Measurements from ENCODE around the gene ADARB1. TPM values are rescaled to one million over a fixed set of nuclear protein-coding genes. Genes with fewer than 3 reads are reported as not detected.

ADARB1 gene
- total RNA-seq, 2 donors from 2014 or later = 72.4 to 85.6 TPM

DNA sequence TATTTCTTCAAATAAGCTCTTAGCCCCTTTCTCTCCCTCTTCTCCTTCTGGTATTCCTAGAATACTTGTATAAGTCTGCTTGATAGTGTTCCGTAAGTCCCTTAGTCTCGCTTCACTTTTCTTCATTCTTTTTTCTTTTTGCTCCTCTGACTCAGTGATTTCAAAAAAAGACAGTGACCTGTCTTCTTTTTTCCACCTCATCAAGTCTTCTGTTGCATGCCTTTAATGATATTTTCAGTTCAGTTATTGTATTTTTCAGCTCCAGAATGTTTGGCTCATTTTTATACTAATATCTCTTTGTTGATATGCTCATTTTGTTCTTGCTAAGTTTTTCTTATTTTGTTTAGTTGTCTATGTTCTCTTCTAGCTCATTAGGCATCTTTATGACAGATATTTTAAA lies 115.6 kb downstream of the ADARB1 start:
- DNase-seq (ENCODE audit: low spot score) = no peak
- intact Hi-C loops (cut with DNase I) = no loop called here

DNA sequence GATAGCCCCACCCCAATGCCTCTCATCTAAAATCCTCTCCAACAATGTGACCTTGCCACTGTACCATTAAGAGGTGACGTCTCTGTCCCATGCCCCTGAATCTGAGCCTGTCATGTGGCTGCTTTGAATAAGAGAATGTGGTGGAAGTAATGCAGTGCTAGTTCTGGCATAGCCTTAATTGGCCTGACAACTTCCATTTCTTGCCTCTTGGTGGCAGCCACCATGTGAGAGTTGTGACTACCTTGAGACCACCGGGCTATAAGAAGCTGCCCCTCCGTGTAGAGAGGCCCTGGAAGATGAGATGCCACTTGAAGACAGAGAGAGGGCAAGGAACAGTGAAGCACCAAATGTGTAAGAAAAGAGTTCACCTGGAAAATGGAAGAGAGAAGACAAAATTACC lies 118.0 kb downstream of the ADARB1 start:
- no peak for DNase-seq (ENCODE audit: low spot score)
- intact Hi-C loops (cut with DNase I) = no loop called here

GRCh38 chr21:45196620-45197019 lies 122.2 kb downstream of the ADARB1 start:
- DNase-seq (ENCODE audit: low spot score) = no peak
- intact Hi-C loops (cut with DNase I) = no loop called here

DNA sequence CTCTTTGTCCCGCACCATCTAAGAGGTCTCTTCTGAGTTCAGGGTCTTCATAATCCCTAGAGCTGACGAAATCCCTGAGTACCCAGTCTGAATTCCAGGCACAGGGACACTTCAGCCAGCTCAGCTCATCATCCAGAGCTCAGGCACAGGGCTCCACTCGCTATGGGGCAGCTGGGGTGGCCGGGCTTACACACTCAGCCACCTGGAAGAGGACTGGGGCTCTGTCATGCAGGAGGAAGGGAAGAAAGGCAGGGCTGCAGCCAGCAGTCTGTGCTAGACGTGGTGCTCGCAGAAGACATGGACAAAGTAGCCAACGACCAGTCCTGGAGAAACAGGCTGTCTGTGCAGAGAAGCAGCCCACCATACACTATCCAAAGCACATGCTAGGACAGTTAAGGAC lies 124.8 kb downstream of the ADARB1 start:
- intact Hi-C loops (cut with DNase I) = no loop called here
- no peak for DNase-seq (ENCODE audit: low spot score)

GRCh38 chr21:45200031-45200430 lies 125.7 kb downstream of the ADARB1 start:
- no peak for DNase-seq (ENCODE audit: low spot score)
- intact Hi-C loops (cut with DNase I) = loop anchor here in 1 of 2 donors (10.0 kb wide), 1 partner anchor 55 kb away; no protein-coding TSS in a partner anchor

- DNase-seq (ENCODE audit: low spot score) = no peak
- intact Hi-C loops (cut with DNase I) = loop anchor here in 1 of 2 donors (10.0 kb wide), 1 partner anchor 56 kb away; no protein-coding TSS in a partner anchor
Measured at GRCh38 chr21:45200581-45201296, 126.4 kb downstream of the ADARB1 start.

DNA sequence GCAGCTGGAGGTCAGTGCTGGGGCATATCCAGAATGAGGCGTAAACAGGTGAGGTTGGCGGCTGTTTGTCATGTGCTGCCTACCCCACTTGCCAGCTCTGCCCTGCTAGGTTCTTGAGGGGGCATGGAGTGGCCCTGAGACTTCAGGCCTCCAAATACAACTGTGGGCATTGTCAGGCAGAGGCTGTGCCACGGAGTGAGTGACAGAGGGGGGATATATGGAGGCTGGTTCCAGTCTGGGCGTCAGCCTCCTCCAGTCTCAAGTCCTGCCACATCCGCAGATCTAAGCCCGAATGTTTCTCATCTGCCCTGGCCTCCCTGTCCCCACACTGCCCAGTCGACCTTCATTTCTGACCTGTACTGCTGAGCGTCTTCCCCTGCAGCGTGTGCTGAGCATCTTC lies 128.0 kb downstream of the ADARB1 start:
- DNase-seq (ENCODE audit: low spot score) = no peak
- intact Hi-C loops (cut with DNase I) = loop anchor here in 1 of 2 donors (10.0 kb wide), 1 partner anchor 58 kb away; no protein-coding TSS in a partner anchor

GRCh38 chr21:45202889-45203288 lies 128.5 kb downstream of the ADARB1 start:
- DNase-seq (ENCODE audit: low spot score) = no peak
- intact Hi-C loops (cut with DNase I) = loop anchor here in 1 of 2 donors (10.0 kb wide), 1 partner anchor 58 kb away; no protein-coding TSS in a partner anchor

GRCh38 chr21:45203983-45204382 lies 129.6 kb downstream of the ADARB1 start:
- DNase-seq (ENCODE audit: low spot score) = no peak
- intact Hi-C loops (cut with DNase I) = loop anchor here in 1 of 2 donors (10.0 kb wide), 1 partner anchor 59 kb away; no protein-coding TSS in a partner anchor

- intact Hi-C loops (cut with DNase I) = loop anchor here in 1 of 2 donors (10.0 kb wide), 1 partner anchor 60 kb away; no protein-coding TSS in a partner anchor
- no peak for DNase-seq (ENCODE audit: low spot score)
Measured at GRCh38 chr21:45204395-45204794, 130.0 kb downstream of the ADARB1 start.

DNA sequence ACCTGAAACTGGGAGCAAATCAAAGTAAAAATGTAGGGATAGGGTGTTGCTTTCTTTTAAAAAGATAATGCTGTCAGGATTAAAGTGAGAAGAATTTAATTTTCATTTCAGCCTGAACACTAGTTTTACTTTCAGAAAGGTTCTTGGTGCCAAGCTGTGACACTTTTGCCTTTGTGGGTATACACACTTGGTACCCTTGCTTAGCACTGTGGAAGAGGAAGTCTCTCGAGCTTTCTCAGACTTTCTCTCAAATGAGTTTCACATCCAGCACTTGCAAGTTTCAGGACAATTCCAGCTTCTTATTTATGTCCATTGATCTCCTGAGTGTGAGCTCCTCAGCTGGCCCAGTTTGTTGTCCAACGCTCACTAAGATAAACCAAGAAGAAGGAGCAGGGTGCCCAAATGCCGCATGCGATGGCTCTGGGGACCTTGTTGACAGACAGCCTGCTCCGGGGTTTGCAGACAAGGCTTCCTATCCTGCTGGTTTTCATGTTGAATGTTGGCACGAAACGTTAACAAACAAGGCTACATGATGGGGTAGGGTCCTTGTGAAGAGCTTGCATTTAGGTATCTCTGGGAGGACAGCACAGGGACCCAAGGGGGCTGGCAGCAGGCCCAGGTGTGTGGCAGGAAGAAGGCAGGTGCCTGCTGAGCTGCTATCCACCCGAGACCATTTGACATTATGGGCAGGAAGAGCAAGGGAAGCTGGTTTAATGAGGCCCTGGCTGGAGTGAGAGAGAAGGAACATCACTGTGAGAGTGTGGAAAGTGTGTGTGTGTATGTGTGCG lies 133.7 kb downstream of the ADARB1 start:
- no peak for DNase-seq (ENCODE audit: low spot score)
- intact Hi-C loops (cut with DNase I) = loop anchor here in 1 of 2 donors (10.0 kb wide), 1 partner anchor 63 kb away; no protein-coding TSS in a partner anchor

DNA sequence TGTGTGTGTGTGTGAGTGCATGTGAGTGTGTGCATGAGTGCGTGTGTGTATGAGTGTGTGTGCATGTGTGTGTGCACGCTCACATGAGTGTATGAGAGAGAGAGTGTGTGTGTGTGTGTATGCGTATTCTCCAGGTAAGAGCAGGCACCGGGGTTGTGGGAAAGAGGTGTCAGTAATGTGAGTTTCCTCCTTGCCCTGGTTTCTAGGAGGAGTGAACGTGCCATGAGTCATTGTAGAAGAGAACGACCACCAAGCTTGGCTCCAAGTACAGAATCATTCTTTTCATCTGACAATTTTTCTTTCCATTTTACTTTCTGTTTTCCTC lies 134.2 kb downstream of the ADARB1 start:
- no peak for DNase-seq (ENCODE audit: low spot score)
- intact Hi-C loops (cut with DNase I) = loop anchor here in 1 of 2 donors (10.0 kb wide), 1 partner anchor 64 kb away; no protein-coding TSS in a partner anchor

DNA sequence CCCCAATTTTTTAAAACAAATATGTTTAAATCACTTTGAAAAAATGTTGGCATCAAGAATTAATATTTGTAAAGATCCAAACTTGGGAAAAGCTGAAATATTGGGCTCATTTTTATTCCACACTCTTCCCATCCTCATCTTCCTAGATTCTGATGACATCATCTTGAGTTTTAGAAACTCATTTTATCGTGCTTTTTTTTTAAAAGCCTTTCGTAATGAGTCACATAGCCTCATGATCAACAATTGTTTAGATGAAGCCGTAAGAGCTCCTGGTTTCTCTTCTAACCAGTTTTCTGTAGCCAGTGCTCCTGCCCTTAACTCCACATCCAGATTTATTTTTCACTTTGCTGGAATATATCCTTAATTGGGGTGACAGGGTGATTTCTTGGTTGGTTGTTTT lies 134.7 kb downstream of the ADARB1 start:
- no peak for DNase-seq (ENCODE audit: low spot score)
- intact Hi-C loops (cut with DNase I) = loop anchor here in 1 of 2 donors (10.0 kb wide), 1 partner anchor 64 kb away; no protein-coding TSS in a partner anchor

GRCh38 chr21:45209685-45210284 lies 135.4 kb downstream of the ADARB1 start:
- intact Hi-C loops (cut with DNase I) = loop anchor here in 1 of 2 donors (10.0 kb wide), 1 partner anchor 65 kb away; no protein-coding TSS in a partner anchor
- DNase-seq (ENCODE audit: low spot score) = no peak

- intact Hi-C loops (cut with DNase I) = no loop called here
- no peak for DNase-seq (ENCODE audit: low spot score)
Measured at GRCh38 chr21:45210461-45210983, 136.1 kb downstream of the ADARB1 start.

- intact Hi-C loops (cut with DNase I) = no loop called here
- DNase-seq (ENCODE audit: low spot score) = no peak
Measured at GRCh38 chr21:45211661-45212060, 137.3 kb downstream of the ADARB1 start.

GRCh38 chr21:45213392-45213791 lies 139.0 kb downstream of the ADARB1 start:
- no peak for DNase-seq (ENCODE audit: low spot score)
- intact Hi-C loops (cut with DNase I) = no loop called here

DNA sequence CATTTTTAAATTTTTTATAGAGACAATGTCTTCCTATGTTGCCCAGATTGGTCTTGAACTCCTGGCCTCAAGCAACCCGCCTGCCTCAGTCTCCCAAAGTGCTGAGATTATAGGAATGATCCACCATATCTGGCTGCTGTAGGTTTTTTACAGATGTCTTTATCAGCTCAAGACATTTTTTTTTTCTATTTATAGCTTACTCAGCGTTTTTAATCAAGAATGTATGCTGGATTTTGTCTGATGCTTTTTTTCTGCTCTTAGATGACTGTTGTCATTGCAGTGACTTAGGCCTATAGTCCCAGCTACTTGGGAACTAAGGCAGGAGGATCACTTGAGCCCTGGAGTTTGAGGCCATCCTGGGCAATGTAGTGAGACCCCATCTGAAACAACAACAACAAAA lies 140.8 kb downstream of the ADARB1 start:
- no peak for DNase-seq (ENCODE audit: low spot score)
- intact Hi-C loops (cut with DNase I) = no loop called here

GRCh38 chr21:45217010-45217409 lies 142.6 kb downstream of the ADARB1 start:
- intact Hi-C loops (cut with DNase I) = no loop called here
- DNase-seq (ENCODE audit: low spot score) = no peak

Measured in posterior vena cava (tissue), 2 donors.